IPS-20b (cell line): Measurements from ENCODE around the gene DEFB131B.

ENCODE experiments used
- H3K27ac ChIP-seq: one replicate; pipeline ENCODE4 v1.5.1; 2013; ENCODE audit warnings: low read length
- H3K27me3 ChIP-seq: 2 replicates; pipeline ENCODE4 v1.6.1; 2013; ENCODE audit warnings: mild to moderate bottlenecking, low read length, inconsistent platforms; ENCODE audit not compliant: insufficient read depth
- H3K36me3 ChIP-seq: 2 replicates; pipeline ENCODE4 v1.6.1; 2013; ENCODE audit warnings: low read depth, mild to moderate bottlenecking, inconsistent platforms, low read length, moderate library complexity; ENCODE audit not compliant: insufficient read depth
- H3K4me1 ChIP-seq: 2 replicates; pipeline ENCODE4 v1.6.1; 2013; ENCODE audit warnings: mild to moderate bottlenecking, control low read depth, inconsistent platforms, low read length, moderate library complexity; ENCODE audit not compliant: insufficient read depth
- H3K4me3 ChIP-seq: 2 replicates; pipeline ENCODE4 v1.5.1; 2013; ENCODE audit warnings: mild to moderate bottlenecking, low read length, inconsistent platforms
- H3K9ac ChIP-seq: 2 replicates; pipeline ENCODE4 v1.6.1; 2013; ENCODE audit warnings: low read depth, mild to moderate bottlenecking, inconsistent platforms, low read length, moderate library complexity
- H3K9me3 ChIP-seq: 2 replicates; pipeline ENCODE4 v1.6.1; 2013; ENCODE audit warnings: mild to moderate bottlenecking, low read depth, low read length, inconsistent platforms; ENCODE audit not compliant: insufficient read depth

Gene DEFB131B

GRCh38 chr11:71914617-71915189 is 36.5 kb downstream of the DEFB131B start:
- no peak overlapping the region for H3K9ac ChIP-seq
- H3K36me3 ChIP-seq = peaks cover 32% of the 10 kb centered on the region
- no peak overlapping the region for H3K4me3 ChIP-seq
- no peaks in the 10 kb centered on the region for H3K9me3 ChIP-seq
- H3K27ac ChIP-seq = no peak overlapping the region
- no peaks in the 10 kb centered on the region for H3K27me3 ChIP-seq
- no peaks in the 10 kb centered on the region for H3K4me1 ChIP-seq

DNA sequence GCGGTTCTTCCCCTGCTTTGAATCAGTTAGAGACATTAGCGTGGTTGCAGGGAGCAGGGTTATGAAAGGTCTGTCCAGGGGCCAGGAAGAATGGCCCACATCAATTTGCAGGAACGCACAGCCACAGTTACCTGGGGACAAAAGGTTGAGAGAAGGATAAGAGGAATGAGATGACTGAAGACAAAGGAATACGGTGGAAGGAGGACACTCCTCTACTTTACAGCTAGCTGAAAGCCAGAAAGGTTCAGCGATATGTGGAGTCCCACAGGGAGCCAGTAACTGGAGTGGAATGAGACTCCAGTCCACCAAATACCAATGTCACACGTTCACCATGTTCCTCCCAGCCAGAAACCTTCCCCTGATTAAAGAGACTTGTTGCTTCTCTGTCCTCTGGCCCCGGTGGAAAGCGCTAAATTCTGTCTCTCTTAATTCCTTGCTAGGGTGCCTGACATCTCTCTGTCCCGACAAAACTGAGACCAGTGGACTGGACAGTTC is 39.4 kb downstream of the DEFB131B start:
- Histone ChIP-seq H3K4me3 (no peak overlapping the region), H3K36me3 (peaks cover 29% of the 10 kb centered on the region), H3K4me1 (no peaks in the 10 kb centered on the region), H3K27me3 (no peaks in the 10 kb centered on the region), H3K9ac (no peak overlapping the region), H3K27ac (no peak overlapping the region), H3K9me3 (no peaks in the 10 kb centered on the region)

DNA sequence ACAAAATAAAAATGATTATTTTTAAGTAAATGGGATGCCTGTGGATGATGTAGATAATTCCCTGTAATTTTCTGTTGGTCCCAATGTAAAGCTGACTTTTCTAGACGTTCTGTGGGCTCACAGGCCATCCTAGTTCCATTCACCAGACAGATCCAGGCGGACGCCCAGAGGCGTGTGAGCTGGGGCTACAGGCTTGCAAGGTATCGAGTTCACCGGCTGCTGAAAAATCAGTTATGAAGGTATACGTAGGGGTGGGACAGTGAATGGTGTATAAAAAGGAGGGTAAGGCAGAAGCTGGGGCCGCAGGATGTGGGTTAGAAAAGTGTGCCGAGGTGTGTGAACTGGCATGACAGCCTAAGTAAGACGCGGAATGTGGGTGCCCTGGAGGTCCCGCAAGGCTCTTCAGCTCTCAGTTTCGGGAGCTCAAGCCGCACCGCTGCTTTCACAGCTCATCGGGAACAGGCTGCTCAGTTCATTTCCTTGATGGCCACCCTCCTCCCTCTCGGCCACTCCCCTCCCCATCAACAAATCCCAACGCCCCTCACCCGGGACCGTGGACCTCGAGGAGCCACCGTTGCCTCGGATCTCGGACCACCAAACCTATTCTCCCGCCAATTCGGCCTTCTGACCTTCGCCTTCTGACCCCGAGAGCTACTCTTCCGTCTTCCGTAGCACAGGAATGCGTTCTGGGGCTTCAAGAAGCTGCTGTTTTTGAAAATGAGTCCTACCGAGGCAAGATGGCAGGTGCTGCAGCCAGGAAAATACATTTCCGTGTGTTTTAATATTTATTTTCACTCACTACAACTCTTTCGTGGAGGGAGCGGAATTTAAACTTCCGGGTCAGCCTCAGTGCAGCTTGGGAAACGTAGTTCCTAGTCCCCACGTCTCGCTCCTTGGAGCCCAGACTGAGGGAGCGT is 49.8 kb downstream of the DEFB131B start, which contains the start of gene XNDC1N:
XNDC1N (minus strand) TSS at position 775 of the 917 bp plus-strand sequence. CDS start 5,241 bp downstream, outside the sequence.
- Histone ChIP-seq H3K27ac (peak within 1 kb of the TSS; percentile 96), H3K4me3 (peak within 1 kb of the TSS; percentile 81), H3K27me3 (no peaks in the 10 kb centered on the region), H3K9ac (peak within 1 kb of the TSS; percentile 95), H3K36me3 (0 out of 2 replicates have a peak, but pooled peaks cover 7% of the 10 kb centered on the region), H3K4me1 (peaks cover 5% of the 10 kb centered on the region; the same call in 1 of the 2 replicates), H3K9me3 (no peaks in the 10 kb centered on the region)

DNA sequence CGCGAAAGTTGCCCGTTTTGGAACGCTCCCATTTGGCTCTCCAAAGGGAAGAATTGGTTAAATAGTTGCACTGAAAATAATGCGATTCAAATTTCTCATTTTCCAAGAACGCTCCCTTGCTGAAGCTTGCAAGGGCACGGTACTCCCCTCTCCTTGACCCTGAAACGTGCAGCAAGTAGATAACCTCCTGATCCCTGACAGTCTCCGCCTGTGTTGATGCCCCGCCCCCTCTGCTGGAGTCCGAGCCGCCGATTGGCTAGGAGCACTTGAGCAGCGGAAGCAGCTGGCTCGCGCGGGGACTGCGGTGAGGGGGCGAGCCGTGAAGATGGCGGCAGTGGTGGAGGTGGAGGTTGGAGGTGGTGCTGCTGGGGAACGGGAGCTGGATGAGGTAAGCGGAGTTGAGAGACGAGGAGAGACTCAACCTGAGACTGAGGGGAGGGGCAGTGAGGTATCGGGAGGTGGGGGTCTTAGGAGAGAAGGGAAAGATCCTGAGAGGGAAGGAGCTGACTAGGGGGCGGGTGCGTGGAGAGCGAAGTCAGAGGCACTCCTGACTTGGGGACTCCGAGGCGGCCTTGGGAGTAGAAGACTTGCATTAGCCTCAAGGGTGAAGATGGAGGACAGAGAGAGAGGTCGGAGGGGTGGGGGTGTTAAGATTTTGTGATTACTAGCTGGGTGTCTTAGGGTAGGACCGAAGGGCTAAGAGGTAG is 50.6 kb downstream of the DEFB131B start, which contains the start of gene RNF121:
RNF121 (plus strand) TSS at position 310 of the 707 bp plus-strand sequence; CDS start at position 326, 16 bp downstream.
- no peaks in the 10 kb centered on the region for H3K9me3 ChIP-seq
- peak within 1 kb of the TSS; percentile 96 for H3K27ac ChIP-seq
- no peaks in the 10 kb centered on the region for H3K27me3 ChIP-seq
- H3K36me3 ChIP-seq = 0 out of 2 replicates have a peak, but pooled peaks cover 7% of the 10 kb centered on the region
- H3K4me1 ChIP-seq = peaks cover 5% of the 10 kb centered on the region; the same call in 1 of the 2 replicates
- peak within 1 kb of the TSS; percentile 95 for H3K9ac ChIP-seq
- peak within 1 kb of the TSS; percentile 81 for H3K4me3 ChIP-seq

DNA sequence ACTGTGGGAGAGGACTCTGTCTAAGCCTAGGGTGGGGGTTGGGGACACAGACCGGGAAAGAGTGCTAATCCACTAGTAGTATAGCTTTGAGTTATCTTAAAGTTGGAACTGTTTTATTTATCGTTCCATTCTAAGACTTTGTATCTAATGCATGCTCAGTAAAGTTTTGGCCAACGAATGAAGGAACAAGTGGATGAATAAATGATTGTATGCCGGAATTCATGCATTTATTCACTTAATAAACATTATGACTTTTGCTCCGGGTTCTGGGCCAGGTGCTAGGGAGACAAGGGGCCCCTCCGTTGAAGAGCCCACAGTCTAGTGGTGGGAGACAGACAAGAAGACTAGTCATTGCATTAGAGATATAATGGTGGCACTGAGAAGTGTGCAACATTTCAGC is 51.2 kb downstream of the DEFB131B start:
- Histone ChIP-seq H3K9me3 (no peaks in the 10 kb centered on the region), H3K36me3 (0 out of 2 replicates have a peak, but pooled peaks cover 7% of the 10 kb centered on the region), H3K27ac (peak overlapping the region; percentile 96), H3K9ac (peak overlapping the region; percentile 95), H3K27me3 (no peaks in the 10 kb centered on the region), H3K4me3 (peak overlapping the region; percentile 81), H3K4me1 (peaks cover 5% of the 10 kb centered on the region; the same call in 1 of the 2 replicates)

DNA sequence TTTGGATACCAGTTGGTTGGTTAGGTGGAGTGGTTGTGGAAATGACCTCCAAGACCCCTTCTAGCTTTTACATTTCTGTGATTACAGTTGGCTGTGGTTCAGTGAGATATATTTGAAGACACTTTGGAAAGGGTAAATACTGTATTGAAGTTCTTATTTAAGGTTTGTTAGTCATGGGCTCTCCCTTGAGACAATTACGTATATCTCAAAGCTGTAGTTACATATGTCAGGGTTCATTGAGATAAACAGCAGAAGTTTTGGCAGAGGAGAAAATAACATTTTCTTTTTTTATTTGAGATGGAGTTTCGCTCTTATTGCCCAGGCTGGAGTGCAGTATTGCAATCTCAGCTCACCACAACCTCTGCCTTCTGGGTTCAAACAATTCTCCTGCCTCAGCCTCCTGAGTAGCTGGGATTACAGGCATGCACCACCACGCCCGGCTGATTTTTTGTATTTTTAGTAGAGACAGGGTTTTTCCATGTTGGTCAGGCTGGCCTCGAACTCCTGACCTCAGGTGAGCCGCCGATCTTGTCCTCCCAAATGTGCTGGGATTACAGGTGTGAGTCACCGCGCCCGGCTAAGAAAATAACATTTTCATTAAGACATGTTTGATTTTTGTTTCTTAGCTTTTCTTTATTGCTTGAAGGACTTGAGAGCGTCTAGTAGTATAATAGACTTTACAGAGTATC is 52.4 kb downstream of the DEFB131B start:
- H3K27ac ChIP-seq = no peak overlapping the region
- H3K27me3 ChIP-seq = no peaks in the 10 kb centered on the region
- peak overlapping the region; percentile 81; the same call in 1 of the 2 replicates for H3K4me3 ChIP-seq
- no peaks in the 10 kb centered on the region for H3K9me3 ChIP-seq
- H3K9ac ChIP-seq = no peak overlapping the region
- 0 out of 2 replicates have a peak, but pooled peaks cover 7% of the 10 kb centered on the region for H3K36me3 ChIP-seq
- H3K4me1 ChIP-seq = peaks cover 5% of the 10 kb centered on the region; the same call in 1 of the 2 replicates

DNA sequence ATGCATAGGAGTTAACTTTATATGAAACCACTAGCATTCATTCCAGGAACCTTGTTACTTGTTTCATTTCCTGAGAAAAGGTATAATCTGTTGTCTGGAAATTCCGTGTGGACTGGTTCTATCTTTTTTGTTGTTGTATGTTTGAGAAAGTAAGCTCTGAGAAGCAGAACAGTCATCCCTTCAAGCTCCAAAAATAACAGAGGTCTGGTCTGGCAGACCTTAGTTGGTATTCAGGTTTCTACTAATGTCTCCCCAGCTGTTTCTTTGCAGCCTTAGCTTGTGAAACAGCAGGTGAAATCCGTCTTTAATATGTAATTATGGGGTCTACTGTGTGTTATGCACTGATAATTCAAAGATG is 53.0 kb downstream of the DEFB131B start:
- no peaks in the 10 kb centered on the region for H3K9me3 ChIP-seq
- no peak overlapping the region for H3K4me3 ChIP-seq
- H3K9ac ChIP-seq = no peak overlapping the region
- no peak overlapping the region for H3K27ac ChIP-seq
- H3K36me3 ChIP-seq = 0 out of 2 replicates have a peak, but pooled peaks cover 3% of the 10 kb centered on the region
- peaks cover 5% of the 10 kb centered on the region; the same call in 1 of the 2 replicates for H3K4me1 ChIP-seq
- H3K27me3 ChIP-seq = no peaks in the 10 kb centered on the region

- Histone ChIP-seq H3K27me3 (no peaks in the 10 kb centered on the region), H3K36me3 (0 out of 2 replicates have a peak, but pooled peaks cover 3% of the 10 kb centered on the region), H3K4me3 (no peak overlapping the region), H3K27ac (no peak overlapping the region), H3K9me3 (no peaks in the 10 kb centered on the region), H3K9ac (no peak overlapping the region), H3K4me1 (peaks cover 5% of the 10 kb centered on the region; the same call in 1 of the 2 replicates)
Measured at GRCh38 chr11:71933141-71933933, 55.1 kb downstream of the DEFB131B start.
